Measurements from ENCODE around the gene EDC3.
"Not testable (repeated sequence)": the region's sequence is repeated elsewhere in the genome, so short reads cannot be mapped to it uniquely, and the experiment has no call there.

DNA sequence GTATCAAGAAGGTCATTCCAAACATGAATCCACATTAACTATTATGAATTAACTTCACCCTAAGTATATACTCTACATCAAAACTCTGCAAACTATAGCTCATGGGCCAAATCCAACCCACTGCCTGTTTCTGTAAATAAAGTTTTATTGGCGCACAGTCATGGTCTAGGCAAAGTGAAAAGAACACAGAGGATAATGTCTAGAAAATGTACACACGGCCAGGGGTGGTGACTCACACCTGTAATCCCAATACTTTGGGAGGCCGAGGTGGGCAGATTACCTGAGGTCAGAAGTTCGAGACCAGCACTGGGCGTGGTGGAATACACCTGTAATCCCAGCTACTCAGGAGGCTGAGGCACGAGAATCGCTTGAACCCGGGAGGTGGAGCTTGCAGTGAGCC is 34.5 kb downstream of the EDC3 start:
- TF ChIP-seq, protein P1, sequence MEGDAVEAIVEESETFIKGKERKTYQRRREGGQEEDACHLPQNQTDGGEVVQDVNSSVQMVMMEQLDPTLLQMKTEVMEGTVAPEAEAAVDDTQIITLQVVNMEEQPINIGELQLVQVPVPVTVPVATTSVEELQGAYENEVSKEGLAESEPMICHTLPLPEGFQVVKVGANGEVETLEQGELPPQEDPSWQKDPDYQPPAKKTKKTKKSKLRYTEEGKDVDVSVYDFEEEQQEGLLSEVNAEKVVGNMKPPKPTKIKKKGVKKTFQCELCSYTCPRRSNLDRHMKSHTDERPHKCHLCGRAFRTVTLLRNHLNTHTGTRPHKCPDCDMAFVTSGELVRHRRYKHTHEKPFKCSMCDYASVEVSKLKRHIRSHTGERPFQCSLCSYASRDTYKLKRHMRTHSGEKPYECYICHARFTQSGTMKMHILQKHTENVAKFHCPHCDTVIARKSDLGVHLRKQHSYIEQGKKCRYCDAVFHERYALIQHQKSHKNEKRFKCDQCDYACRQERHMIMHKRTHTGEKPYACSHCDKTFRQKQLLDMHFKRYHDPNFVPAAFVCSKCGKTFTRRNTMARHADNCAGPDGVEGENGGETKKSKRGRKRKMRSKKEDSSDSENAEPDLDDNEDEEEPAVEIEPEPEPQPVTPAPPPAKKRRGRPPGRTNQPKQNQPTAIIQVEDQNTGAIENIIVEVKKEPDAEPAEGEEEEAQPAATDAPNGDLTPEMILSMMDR (IDR thresholded peaks at IDR 0.05) = not testable (repeated sequence)
- not testable (repeated sequence) for TF ChIP-seq POLR2A (IDR thresholded peaks at IDR 0.05)

Data from heart left ventricle (tissue), 13 donors.